NCI-H2107 treated with DMSO at 0.1 percent for 48 hours (cell line): Measurements from ENCODE around the gene SIRPD.
A peak's percentile ranks its signal among the peaks of the same experiment; 100 is the strongest.

Experiments
- DNase-seq: peaks from one replicate; lab custom pipeline; 2025; ENCODE audit not compliant: unreplicated experiment; lab: John Stamatoyannopoulos, UW

The SIRPD gene

DNA sequence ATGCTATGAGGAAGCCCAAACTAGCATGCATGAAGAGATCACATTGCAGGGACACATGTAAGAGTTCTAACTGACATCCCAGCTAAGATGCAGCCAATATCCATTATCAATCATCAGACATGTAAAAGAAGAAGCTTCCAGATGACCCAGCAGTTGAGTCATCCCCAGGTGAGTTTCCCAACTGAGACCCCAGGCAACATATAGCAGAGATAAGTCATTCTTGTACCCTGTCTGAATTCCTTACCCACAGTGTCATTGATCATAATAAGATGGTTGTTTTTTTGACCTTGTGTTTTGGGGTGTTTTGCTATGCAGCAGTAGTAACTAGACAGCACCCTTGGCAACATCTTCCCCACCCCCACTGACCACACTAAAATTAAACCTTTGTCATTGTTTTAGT is 18.9 kb downstream of the SIRPD start:
- no peak for DNase-seq

DNA sequence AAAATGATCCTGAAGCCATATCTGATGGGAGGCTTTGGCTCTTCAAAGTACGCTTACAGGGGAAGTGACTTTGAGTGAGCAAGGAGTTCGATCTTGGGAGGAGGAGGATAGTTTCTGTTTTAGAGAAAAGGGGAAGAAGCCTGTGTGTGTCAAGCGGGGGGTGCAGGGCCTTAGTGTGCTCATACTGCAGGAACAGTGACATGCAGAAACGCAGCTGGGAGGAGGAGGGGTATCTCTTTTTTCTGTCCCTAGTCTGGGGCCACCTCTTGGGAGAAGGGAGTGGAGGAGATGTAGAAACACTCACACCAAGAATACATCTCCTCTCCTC is 19.8 kb downstream of the SIRPD start:
- DNase-seq, result no peak

DNA sequence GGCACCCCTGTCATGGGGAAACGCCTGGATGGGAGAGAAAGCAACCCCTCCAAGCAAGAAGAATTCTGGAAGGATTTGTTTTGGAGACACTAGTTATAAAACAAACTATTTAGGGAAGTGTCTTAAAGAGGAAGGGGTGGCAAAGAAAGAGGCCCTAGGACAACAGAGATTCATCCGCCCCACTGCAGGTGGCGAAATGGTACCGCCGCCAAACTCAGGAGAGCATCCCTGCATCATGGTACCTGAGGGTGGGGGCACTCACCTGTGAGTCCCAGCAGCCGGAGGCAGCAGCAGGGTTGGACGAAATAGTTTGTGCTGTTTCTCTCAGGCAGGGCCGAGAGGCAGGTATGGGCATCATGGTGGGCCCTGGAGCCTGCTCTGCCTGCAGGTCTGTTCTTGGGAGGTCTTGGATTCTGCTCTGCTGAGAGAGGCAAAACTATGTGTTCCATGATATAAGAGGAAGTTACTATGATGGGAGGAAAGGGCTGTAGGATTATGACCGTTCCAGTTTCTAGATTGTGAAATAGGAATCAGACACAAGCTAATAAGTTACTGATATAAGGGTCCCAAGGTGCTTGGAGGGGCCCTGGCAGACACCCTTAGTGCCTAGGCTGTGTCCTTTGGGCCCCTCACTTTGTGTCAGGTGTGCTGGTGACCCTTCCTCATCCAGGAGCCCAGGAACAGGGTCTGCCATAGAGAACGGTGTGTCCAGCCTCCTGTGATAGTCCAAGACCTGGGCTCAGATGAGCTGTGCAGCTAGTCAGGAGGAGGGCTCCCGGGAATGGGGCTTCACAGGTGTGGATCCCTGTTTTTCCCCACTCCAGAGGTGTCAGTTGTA is 20.4 kb downstream of the SIRPD start:
- no peak for DNase-seq

DNA sequence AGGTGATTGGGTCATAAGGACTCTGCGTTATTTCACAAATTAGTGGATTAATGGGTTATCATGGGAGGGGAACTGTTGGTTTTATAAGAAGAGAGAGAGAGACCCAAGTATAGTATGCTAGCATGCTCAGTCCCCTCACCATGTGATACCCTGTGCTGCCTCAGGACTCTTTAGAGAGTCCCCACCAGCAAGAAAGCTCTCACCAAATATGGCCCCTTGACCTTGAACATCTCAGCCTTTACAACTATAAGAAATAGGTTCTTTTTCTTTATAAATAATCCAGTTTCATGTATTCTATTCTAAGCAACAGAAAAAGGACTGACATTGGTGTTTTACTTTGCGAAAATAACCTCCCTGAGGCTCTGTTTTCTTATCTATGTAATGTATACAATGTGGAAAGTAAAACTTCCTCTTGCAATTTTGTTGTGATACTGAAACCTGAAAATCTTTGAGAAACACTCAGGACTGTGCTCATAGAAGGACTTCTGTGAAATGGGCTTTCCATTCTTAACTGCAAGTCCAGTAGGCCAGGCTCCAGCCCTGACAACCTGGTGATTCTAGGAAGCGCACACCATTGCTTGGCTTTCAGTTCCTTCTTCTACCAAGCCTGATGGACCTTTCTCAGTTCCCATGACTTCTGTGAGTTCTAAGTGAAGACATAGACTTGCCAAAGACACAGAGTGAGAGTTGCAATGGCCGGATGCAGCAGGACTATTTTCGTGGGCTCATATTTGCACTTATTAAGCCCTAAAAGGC is 21.9 kb downstream of the SIRPD start:
- no peak for DNase-seq

DNA sequence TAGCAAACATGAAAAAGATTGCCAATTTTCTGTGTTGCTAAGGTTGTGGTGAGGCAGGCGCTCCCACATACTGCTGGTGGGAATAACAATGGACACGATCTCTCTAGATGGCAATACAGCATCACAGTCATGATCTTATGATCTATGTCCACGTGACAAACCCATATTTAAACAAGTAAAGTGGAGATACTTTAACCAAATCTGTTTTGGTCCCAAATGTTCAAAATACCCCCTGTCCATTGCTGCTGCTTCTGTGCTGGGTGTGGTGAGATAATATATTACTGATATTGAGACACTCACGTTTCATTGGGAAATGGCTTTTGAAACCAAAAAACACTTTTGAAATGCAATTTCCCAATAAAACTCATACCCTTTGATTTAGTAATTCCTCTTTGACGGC is 23.0 kb downstream of the SIRPD start:
- no peak for DNase-seq

DNA sequence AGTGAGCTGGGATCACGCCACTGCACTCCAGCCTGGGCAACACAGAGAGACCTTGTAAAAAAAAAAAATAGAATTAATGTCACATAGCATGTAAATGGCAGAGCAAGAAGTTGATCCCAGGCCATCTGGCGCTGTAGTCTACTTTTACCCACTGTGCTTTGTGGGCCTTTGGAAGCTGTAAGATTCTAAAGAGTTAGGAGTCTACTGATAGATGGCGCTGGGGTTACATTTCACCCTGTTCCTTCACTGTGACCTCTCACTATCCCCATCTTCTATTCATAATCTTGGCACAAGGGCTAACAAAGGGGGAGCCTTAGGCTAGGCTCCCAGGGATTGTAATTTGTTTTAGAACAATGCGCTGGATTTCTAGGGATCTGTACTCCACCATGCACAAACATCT is 24.4 kb downstream of the SIRPD start:
- no peak for DNase-seq

DNA sequence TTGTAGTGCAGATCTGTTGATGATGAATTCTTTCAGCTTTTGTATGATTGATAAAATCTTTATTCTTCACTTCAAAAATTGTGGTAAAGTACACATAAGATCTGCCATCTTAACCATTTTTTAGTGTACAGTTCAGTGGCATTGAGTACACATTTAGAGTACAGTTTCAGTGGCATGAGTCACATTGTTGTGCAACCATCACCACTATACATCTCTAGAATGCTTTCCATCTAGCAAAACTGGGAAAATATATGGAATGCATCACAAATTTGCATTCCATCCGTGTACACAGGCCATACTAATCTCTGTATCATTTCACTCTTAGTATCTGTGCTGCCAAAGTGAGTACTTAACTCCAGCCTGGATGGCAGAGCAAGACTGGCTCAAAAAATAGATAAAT is 28.7 kb downstream of the SIRPD start:
- no peak for DNase-seq

DNA sequence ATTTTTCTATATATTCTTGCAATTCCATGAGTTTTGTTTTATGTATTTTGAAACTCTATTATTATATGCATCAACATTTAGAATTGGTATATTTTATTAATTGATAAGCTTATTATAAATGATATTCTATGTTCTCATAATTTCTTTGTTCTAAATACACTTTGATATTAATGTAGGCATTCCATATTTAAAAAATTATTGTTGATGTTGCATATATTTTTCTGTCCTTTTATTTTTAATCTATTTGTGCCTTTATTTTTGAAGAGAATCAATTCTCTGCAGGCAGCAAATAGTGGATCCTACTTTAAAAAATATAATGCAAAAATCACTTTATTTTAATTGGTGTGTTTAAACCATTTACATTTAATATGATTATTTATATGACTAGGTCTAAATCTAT is 29.6 kb downstream of the SIRPD start:
- no peak for DNase-seq

DNA sequence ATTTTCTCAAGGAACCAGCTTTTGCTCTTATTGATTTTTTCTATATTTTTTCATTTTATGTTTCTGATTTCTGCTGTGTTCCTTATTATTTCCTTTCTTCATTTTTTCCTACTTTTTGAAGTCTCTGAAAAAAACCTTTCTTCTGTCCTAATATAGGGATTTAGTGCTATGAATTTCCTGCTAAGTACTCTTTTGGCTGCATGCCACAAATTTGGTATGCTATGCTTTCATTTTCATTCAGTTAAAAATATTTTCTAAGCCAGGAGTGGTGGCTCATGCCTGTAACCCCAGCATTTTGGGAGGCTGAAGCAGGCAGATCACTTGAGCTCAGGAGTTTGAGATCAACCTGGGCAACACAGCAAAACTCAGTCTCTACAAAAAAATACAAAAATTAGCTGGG is 30.6 kb downstream of the SIRPD start:
- no peak for DNase-seq

DNA sequence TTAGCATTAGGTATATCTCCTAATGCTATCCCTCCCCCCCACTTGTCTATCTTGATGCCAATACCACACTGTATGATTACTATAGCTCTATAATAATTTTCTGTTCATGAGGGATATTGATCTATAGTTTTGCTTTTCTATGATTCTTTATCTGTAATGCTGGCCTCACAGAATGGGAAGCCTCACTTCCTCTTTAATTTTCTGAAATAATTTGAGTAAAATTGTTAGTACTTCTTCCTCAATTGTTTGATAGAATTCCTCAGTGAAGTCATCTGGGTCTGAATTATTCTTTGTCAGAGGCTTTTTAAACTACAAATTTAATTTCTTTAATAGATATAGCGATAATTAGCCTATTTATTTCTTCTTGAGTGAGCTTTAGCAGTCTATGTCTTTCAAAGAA is 31.2 kb downstream of the SIRPD start:
- no peak for DNase-seq

DNA sequence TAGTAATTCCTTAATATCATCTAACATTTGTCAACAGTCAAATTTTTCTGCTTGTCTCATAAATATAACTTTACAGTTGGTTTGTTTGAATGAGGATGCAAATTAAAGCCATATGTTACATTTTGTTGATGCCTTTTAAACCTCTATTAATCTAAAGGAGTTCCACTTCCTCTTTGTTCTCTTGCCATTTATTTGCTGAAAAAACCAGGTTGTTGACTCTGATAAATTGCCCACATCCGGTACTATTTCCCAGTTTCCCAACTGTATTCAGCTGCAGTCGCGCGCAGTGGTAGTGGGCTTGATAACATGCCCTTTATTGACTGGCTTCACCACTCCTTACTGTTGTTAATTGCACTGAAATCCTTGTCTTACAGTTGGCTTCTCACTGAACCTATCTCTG is 33.5 kb downstream of the SIRPD start:
- no peak for DNase-seq

DNA sequence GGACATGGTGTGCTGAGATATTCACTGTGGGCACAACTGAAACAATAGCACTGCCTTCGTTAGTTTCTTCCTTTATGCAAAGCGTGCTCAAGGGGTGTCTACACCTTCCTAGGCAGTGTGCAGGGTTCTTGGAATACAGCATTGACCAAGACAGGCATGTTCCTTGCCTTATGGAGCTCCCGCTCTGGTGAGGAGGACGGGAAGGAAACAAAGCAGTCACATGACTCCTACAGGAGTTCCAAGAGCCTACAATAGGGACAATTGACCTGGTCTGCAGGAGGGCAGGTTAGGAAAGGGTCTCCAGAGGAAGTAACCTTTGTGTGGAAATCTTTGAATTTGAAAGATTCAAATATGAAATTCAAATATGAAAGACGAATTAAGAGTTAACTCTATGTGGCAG is 40.5 kb downstream of the SIRPD start:
- DNase-seq, result no peak

DNA sequence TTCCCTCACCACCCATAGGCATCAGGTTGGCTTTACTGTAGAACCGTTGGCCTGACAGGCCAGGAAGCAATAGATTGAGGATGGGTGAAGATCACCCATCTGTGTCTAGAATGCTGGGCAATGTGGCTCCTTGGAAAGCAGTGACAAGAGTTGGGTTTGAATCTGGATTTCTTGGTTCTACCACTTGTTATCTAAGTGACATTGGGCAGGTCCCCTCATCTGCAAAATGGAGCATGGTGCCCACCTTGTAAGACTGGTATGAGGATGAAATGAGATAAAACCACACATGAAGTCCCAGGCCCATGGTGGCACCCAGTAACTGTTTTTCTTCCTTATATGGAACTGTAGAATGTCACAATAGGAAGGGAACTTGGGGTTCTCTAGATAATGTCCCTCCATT is 43.7 kb downstream of the SIRPD start:
- DNase-seq, result no peak

DNA sequence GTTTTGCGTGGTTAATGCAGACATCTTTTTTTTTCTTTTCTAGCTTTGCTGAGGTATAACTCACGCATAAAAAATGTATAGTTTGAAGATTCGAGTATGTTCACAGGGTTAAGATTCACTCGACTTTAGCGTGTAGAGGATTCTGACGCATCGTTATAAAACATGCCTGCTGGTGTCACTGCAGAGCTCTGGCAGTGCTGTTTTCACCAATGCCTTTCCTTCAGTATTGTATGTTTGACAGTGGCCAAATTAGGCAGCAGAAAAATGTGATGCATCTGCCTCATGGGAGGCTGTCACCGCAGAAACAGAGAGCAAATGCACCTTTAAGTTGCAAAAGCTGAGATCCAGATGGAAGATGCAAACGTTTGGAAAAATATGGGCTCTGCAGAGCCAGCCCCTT is 48.3 kb downstream of the SIRPD start:
- DNase-seq, result no peak

DNA sequence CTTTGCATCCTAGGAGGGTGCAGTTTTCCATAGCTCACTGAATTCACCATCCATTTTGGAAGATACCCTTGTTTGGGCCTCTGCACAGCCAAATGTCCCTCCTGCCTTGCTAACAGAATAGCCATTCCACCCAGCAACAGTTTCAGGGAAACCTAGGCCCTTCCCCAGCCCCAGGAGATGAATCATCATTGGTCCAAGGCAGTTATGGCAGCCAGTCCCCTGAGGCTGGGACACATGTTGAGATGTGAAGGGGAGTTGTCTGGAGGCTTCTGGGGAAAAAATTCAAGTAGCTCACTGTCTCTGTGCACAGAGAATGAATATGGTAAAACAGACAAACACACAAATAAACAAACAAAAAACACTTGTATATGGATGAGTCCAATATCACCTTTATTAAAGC is 48.9 kb downstream of the SIRPD start:
- DNase-seq, result no peak

DNA sequence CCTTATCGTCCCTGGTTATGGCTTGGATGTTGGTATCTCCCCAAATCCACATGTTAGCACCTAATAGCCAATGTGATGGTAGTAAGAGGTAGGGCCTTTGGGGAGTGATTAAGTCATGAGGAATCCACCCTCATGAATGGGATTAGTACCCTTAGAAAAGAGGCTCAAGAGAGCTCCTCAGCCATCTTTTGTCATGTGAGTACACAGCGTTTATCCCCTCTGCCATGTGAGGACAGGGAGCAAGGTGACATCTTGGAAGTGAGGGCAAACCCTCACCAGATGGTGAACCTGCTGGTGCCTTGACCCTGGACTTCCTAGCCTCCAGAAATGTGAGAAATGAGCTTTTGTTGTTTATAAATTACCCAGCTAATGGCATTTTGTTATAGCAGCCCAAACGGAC is 50.2 kb downstream of the SIRPD start:
- DNase-seq, result no peak

DNA sequence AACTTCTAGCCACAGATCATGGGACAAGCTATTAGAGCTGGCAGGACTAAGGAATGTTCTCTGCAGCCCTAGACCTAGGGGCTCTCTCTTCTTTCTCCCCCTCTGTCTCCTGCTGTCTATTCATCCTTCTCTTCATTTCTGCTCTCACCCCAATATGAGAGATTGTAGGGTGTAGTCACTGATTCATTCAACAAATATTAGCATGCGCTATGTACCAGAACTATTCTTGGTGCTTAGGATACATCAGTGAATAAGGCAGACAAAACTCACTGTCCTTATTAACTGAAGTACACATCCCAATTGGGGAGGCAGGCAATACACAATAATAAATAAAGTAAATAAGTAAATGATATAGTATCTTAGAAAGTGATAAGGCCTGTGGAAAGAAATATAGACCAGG is 51.6 kb downstream of the SIRPD start:
- DNase-seq, result no peak

DNA sequence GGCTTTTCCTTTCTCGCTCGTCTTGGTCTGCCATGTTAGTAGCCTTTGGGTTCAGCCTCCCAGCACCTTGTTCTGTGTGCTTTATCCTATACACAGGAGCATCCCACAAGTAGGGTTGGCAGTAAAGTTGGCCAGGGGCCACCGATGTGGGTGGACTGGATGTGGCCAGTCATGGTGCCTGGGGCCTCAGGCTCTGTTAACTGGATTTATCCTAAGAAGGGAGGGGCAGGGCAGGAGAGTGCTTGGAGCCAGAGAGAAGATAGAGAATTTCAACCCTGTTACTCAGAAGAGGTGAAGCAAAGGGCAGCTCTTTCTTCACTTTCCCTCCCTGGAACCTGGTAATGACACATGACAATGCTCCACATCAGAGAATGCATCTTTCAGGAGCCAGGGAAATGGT is 52.1 kb downstream of the SIRPD start:
- DNase-seq, result no peak

DNA sequence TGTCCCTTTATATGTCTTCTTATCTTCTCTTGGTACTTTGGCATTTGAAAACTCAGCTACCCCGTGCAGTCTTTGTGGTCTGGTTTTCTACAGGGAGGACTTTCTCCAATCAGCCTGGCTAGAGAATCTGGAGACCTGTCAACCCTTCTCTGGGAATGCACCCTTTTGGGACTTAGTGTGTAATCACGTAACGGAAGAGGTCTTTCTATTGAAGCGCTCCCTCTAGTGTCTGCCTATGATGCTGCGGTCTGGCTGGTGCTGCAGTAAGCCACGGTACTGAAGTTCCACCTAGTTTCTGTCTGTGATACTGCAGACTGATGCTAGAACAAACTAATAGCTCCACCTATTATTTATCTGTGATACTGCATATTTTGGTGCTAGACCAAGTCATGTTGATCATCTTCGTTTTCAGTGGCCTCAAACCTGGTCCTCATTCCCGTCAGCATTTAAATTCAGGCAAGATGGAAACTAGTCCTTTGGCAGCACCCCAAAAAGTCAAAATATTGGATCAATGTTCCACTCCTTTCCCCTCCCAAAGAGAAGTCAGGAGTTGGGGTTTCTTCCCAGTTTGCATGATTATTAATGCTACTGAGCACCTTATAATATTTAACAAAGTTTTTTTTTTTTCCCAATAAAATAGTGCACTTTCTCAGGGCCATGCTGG is 53.8 kb downstream of the SIRPD start:
- peak; percentile 88 for DNase-seq

DNA sequence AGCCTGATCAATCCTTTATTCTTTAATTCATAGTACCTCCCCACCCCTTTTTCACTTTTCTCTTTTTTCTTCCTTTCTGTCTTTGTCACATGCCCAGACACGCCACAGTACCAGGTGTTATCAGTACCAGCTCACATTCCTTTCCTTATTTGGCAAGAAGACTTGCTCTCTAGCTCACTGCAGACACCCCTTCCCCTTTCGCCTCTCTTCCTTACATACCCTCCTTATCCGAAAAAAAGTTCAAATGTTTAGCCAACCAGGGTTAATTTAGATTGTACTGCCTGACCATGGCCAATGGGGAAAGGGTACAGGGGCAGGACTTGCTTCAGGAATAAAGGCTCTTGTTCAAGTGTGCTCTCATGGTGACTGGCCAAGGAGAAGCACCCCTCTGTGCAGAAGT is 57.0 kb downstream of the SIRPD start:
- DNase-seq, result no peak

DNA sequence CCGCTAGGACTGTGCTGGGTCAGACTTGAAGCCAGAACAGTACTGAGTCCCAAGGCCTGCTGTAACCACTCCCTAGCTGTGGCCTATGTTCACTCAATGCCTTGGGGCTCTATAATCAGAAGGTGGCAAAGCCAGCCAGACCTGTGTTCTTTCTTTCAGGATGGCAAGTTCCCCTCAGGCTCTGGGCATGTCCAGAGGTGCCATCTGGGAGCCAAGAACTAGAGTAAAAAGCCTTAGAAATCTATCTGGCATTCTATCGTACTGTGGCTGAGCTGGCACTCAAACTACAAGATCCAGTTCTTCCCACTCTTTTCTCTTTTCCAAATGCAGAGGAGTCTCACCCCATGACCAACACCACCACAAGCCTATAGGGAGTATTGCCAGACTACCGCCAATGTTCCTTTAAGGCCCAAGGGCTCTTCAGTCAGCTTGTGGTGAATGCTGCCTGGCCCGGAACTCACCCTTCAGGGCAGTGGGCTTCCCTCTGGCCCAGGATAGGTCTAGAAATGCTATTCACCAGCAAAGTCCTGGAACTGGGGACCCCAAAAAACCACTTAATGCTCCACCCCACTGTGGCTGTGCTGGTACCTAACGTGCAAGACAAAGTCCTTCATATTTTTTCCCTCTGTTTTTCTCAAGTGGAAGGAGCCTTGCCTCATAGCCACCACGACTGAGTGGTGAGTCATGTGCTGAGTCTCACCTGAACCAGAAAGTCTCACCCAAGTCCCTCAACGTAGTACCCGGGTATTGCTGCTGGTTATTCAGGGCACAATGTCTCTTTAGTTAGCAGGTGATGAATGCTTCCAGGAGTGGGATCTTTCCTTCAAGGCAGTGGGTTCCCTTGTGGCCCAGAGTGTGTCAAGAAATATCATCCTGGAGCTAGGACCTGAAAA is 57.7 kb downstream of the SIRPD start:
- no peak for DNase-seq
